MM.1S (cell line): ENCODE measurements around the gene DNAI1.

Source experiments
- DNase-seq: peaks from one replicate; pipeline ENCODE4 v3.0.0-alpha.2; 2015
- H2AFZ ChIP-seq: fragments of 300-600 bp; sonication (generic); 2 replicates; pipeline ENCODE4 v1.6.0; 2016; ENCODE audit warnings: antibody characterized with exemption, low read length
- H3F3A ChIP-seq: fragments of 300-600 bp; sonication (generic); 2 replicates; pipeline ENCODE4 v1.6.1; 2016; ENCODE audit warnings: mild to moderate bottlenecking, antibody characterized with exemption, low read length, moderate library complexity, mixed read lengths; ENCODE audit not compliant: insufficient read depth
- H3K27ac ChIP-seq: fragments of 300-600 bp; sonication (generic); 2 replicates; pipeline ENCODE4 v1.5.1; 2016; ENCODE audit warnings: mild to moderate bottlenecking, low read length
- H3K27me3 ChIP-seq: fragments of 300-600 bp; sonication (generic); replicated peaks from 2 replicates; pipeline ENCODE4 v1.6.0; 2016; ENCODE audit warnings: low read length; ENCODE audit not compliant: insufficient read depth
- H3K36me3 ChIP-seq: fragments of 300-600 bp; sonication (generic); replicated peaks from 2 replicates; pipeline ENCODE4 v1.6.1; 2016; ENCODE audit warnings: mild to moderate bottlenecking, low read length, mixed read lengths; ENCODE audit not compliant: insufficient read depth
- H3K4me1 ChIP-seq: fragments of 300-600 bp; sonication (generic); 2 replicates; pipeline ENCODE4 v1.6.1; 2016; ENCODE audit warnings: low read length, mixed read lengths
- H3K4me2 ChIP-seq: fragments of 300-600 bp; sonication (generic); 2 replicates; pipeline ENCODE4 v1.6.0; 2016; ENCODE audit warnings: low read depth, low read length
- H3K4me3 ChIP-seq: fragments of 300-600 bp; sonication (generic); 2 replicates; pipeline ENCODE4 v1.5.1; 2016; ENCODE audit warnings: low read length, mixed read lengths
- H3K79me2 ChIP-seq: fragments of 300-600 bp; sonication (generic); 2 replicates; pipeline ENCODE4 v1.6.1; 2016; ENCODE audit warnings: mixed run types, low read length, mixed read lengths
- H3K9ac ChIP-seq: fragments of 300-600 bp; sonication (generic); 2 replicates; pipeline ENCODE4 v1.6.1; 2016; ENCODE audit warnings: low read length, mixed read lengths
- H3K9me2 ChIP-seq: fragments of 300-600 bp; sonication (generic); replicated peaks from 2 replicates; pipeline ENCODE4 v1.6.1; 2016; ENCODE audit warnings: mild to moderate bottlenecking, low read length, mixed read lengths; ENCODE audit not compliant: insufficient read depth
- H3K9me3 ChIP-seq: fragments of 300-600 bp; sonication (generic); replicated peaks from 2 replicates; pipeline ENCODE4 v1.6.1; 2016; ENCODE audit warnings: mild to moderate bottlenecking, low read length, mixed read lengths; ENCODE audit not compliant: insufficient read depth
- H4K20me1 ChIP-seq: fragments of 300-600 bp; sonication (generic); 2 replicates; pipeline ENCODE4 v1.6.1; 2016; ENCODE audit warnings: mild to moderate bottlenecking, low read length, moderate library complexity, mixed read lengths; ENCODE audit not compliant: insufficient read depth
- EZH2 ChIP-seq: fragments of 300-600 bp; sonication (generic); optimal IDR thresholded peaks from 2 replicates; pipeline ENCODE3; 2017; ENCODE audit warnings: low read depth, mild to moderate bottlenecking, antibody characterized with exemption, low read length, mixed read lengths
- EZH2phosphoT487 ChIP-seq: fragments of 300-600 bp; sonication (generic); IDR thresholded peaks from 2 replicates; pipeline ENCODE4 v1.6.1; 2018; ENCODE audit warnings: antibody characterized with exemption, low read length
- TF ChIP-seq, protein P1 (sequence below): fragments of 300-600 bp; sonication (generic); IDR thresholded peaks from 2 replicates; pipeline ENCODE4 v1.5.1; 2016; ENCODE audit warnings: antibody characterized with exemption, low read length, mixed read lengths

The DNAI1 gene

DNA sequence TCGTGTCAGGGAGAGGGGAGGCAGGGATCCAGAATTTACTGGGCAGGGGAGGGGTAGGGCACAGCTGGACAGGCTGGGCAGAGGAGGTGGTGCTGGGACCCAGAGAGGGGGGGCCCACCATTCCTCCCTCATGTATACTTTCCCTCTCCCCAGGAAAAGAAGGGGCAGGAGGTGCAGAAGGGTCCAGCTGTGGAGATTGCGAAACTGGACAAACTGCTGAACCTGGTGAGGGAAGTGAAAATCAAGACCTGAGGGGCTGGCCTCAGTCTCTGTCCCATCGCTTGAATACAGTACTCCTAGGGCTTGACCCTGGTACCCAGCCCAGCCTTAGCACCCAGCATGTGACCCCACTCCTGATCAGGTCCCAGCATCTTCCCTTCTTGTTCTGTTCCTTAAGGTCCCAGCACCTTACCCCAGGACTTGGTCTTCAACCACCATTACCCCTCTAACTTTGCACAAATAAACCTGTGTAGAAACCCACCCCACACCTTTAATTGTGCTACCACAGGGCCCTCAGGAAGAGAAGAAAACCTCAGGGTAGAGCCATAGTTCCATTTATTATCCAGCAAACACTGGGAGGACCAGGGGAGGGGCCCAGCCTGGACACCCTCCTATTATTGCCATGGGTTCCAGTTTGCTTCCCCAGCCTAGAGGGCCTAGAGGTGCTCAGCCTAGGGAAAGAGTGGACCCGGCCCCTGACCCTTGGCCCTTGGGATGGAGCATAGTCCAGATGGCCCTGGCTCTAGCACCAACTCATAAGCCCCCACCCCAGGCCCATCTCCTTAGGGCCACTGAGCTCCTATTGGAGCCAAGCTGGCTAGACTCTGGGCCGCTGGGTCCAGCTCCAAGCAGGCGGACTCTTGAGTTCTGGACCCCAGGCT lies 62.1 kb downstream of the DNAI1 start:
- H3K27ac ChIP-seq: no peak overlapping the region
- H3K4me3 ChIP-seq: no peak overlapping the region
- H3F3A ChIP-seq: 0 out of 2 replicates have a peak, but pooled peaks cover 3% of the 10 kb centered on the region
- H3K9ac ChIP-seq: no peak overlapping the region
- H4K20me1 ChIP-seq: no peaks in the 10 kb centered on the region
- TF ChIP-seq EZH2: no peak
- no peak for TF ChIP-seq EZH2phosphoT487
- TF ChIP-seq, protein P1, sequence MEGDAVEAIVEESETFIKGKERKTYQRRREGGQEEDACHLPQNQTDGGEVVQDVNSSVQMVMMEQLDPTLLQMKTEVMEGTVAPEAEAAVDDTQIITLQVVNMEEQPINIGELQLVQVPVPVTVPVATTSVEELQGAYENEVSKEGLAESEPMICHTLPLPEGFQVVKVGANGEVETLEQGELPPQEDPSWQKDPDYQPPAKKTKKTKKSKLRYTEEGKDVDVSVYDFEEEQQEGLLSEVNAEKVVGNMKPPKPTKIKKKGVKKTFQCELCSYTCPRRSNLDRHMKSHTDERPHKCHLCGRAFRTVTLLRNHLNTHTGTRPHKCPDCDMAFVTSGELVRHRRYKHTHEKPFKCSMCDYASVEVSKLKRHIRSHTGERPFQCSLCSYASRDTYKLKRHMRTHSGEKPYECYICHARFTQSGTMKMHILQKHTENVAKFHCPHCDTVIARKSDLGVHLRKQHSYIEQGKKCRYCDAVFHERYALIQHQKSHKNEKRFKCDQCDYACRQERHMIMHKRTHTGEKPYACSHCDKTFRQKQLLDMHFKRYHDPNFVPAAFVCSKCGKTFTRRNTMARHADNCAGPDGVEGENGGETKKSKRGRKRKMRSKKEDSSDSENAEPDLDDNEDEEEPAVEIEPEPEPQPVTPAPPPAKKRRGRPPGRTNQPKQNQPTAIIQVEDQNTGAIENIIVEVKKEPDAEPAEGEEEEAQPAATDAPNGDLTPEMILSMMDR: no peak
- H3K9me2 ChIP-seq: no peaks in the 10 kb centered on the region
- no peaks in the 10 kb centered on the region for H3K79me2 ChIP-seq
- 0 out of 2 replicates have a peak, but pooled peaks cover 4% of the 10 kb centered on the region for H3K4me1 ChIP-seq
- no peak overlapping the region for H2AFZ ChIP-seq
- no peaks in the 10 kb centered on the region for H3K9me3 ChIP-seq
- H3K4me2 ChIP-seq: no peak overlapping the region
- no peaks in the 10 kb centered on the region for H3K36me3 ChIP-seq
- DNase-seq: no peak
- peaks cover 30% of the 10 kb centered on the region for H3K27me3 ChIP-seq

DNA sequence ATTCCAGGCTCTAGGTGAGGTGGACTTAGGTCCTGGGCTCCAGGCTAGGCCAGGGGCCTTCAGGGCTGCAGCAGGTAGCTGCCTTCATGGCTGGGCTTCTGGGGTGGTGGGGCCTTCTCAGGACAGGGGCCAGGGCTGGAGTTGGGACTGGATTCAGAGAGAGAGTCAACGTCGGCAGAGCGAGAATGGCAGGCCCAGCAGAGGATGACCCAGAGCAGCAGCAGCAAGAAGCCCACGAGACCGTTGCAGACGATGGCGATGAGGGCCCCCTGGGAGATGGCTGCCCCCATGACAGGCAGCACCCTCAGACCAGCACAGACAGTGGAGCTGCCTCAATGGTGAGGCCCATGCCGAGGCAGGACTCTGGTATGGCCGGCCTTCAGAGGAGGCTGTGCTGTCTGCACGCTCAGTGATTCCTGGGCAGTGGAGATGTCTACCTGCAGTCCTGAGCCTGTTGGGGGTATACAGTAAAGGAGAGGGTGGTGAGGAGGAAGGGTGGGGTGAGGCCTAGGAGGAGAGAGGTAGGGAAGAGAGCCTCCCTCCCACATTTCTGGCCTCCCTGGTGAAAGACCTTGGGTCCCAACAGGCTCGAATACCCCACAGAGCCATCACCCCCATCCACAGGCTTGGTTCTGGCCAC lies 62.9 kb downstream of the DNAI1 start:
- DNase-seq: no peak
- H3K36me3 ChIP-seq: no peaks in the 10 kb centered on the region
- no peaks in the 10 kb centered on the region for H4K20me1 ChIP-seq
- 0 out of 2 replicates have a peak, but pooled peaks cover 3% of the 10 kb centered on the region for H3F3A ChIP-seq
- TF ChIP-seq EZH2 (no peak), EZH2phosphoT487 (no peak)
- TF ChIP-seq, protein P1: no peak
- no peak overlapping the region for H3K4me3 ChIP-seq
- no peak overlapping the region for H3K27ac ChIP-seq
- H3K4me1 ChIP-seq: 0 out of 2 replicates have a peak, but pooled peaks cover 4% of the 10 kb centered on the region
- no peaks in the 10 kb centered on the region for H3K79me2 ChIP-seq
- no peak overlapping the region for H3K4me2 ChIP-seq
- H2AFZ ChIP-seq: no peak overlapping the region
- H3K9me2 ChIP-seq: no peaks in the 10 kb centered on the region
- no peak overlapping the region for H3K9ac ChIP-seq
- H3K9me3 ChIP-seq: no peaks in the 10 kb centered on the region
- H3K27me3 ChIP-seq: peaks cover 35% of the 10 kb centered on the region

DNA sequence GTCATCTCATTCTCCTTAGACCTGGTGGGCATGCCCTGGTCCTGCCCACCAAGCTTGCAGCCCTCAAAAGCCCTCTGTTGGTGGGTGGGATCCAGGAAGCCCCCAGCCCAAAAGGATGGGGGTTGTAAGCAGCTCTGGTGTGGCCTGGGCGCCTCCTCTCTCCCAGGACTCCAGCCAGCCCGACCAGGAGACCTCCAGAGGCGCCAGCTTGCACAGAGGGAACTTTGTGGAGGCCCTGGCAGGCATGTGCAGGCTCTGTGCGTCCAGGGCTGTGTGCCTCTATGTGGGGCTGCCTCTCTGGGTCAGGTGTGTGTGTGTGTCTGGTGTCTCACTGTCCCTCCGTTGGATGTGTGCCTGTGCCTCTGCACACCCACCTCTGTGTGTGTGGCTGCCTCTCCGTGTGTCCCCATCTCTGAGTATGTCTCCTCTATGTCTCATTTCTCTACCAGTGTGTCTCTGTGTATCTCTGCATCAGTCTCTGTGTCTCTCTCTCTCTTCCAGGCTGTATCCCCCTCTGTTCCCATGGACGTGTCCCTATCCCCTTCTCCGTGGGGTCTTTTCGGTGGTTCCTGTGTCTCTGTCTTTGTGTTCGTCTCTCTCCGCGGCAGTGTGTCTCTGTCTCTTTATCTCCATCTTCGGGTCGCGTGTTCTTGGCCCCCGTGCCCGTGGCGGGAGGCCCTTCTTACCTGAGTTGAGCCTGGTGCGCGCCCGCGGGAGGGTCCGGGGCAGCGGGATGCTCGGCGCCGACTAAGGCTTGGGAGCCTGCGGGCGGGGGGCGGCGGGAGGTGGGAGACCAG lies 63.7 kb downstream of the DNAI1 start:
- Histone ChIP-seq H3K27ac (no peak overlapping the region), H3F3A (0 out of 2 replicates have a peak, but pooled peaks cover 3% of the 10 kb centered on the region), H3K79me2 (no peaks in the 10 kb centered on the region), H3K4me2 (peak overlapping the region; percentile 77), H3K4me1 (0 out of 2 replicates have a peak, but pooled peaks cover 4% of the 10 kb centered on the region), H3K27me3 (peaks cover 34% of the 10 kb centered on the region), H2AFZ (peak overlapping the region; percentile 43; the same call in 1 of the 2 replicates), H3K9me3 (no peaks in the 10 kb centered on the region), H3K9ac (no peak overlapping the region), H3K9me2 (no peaks in the 10 kb centered on the region), H4K20me1 (no peaks in the 10 kb centered on the region), H3K36me3 (no peaks in the 10 kb centered on the region), H3K4me3 (peak overlapping the region; percentile 50)
- TF ChIP-seq, protein P1: no peak
- no peak for TF ChIP-seq EZH2
- no peak for TF ChIP-seq EZH2phosphoT487
- DNase-seq: no peak
